ENCODE data around the gene CST7. TPM values are rescaled to one million over a fixed set of nuclear protein-coding genes. Genes with fewer than 3 reads are reported as not detected.

CST7 gene
- total and polyA plus RNA-seq, 10 of the 15 experiments (the other 5 are each of a cell fraction or from before 2014, with no cell fraction given) = 0.69 TPM; not detected in 9

DNA sequence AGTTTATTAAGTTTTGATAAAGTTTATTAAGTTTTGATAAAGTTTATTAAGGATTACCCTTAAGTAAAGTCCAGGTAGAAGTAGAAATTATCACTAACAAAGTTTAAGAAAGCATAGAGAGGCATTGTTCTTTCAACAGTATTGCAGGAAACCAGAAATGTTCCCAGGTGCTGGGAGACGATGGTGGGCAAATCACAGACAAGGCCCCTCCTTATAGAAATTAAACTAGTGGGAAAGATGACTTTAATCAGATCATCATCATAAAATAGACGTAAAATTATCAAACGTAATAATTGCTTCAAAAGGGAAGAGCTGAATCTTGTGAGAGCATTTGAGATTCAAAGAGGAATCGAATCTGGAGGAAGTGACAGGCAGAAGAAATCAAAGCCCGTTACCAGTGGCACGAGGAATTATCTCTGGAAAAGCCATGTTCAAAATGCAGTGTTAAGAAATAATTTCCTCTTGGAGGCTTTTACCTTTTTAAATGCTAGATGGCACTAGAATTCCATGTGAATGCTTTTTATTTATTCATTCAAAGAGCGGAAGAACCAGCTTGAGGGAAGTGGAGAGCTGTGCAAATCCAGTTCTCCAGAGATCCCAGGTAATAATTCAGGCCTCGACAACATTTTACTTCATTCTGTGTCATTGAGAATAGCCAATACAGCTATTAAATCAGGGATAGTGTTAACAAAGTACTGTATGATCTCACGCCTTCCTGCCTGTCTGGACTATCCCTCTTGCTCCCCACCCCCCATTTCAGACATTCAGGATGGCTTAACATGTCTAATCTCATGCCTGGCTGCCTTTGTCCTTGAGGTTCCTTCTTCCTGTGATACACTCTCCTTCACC is 44.5 kb downstream of the CST7 start:
- Histone ChIP-seq H3K4me3 (peak overlapping the region; percentile 87), H3K9me3 (replicated peaks; ENCODE audit: control insufficient read depth, insufficient read depth, low read length) (no peaks in the 10 kb centered on the region), H3K36me3 (ENCODE audit: control insufficient read depth in 2 of 2, insufficient read depth in 2 of 2, low read length in 1 of 2) (no peaks in the 10 kb centered on the region), H4K20me1 (ENCODE audit: control insufficient read depth, insufficient read depth) (no peaks in the 10 kb centered on the region), H3K4me1 (ENCODE audit: control insufficient read depth, insufficient read depth, low read length) (peaks cover 7% of the 10 kb centered on the region; the same call in 1 of the 2 replicates), H3K27ac (ENCODE audit: control insufficient read depth, insufficient read depth) (peak overlapping the region; percentile 77), H3K27me3 (replicated peaks in 1 of 2; ENCODE audit: control insufficient read depth in 2 of 2, insufficient read depth in 2 of 2, low read length in 1 of 2) (no peaks in the 10 kb centered on the region), H3K9ac (ENCODE audit: control insufficient read depth, insufficient read depth, low read length) (peak overlapping the region; percentile 84), H2AFZ (ENCODE audit: control insufficient read depth, low read depth, low read length) (no peak overlapping the region; the same call in 1 of the 2 replicates), H3K79me2 (ENCODE audit: control insufficient read depth, insufficient read depth, low read length) (peaks cover 29% of the 10 kb centered on the region), H3K4me2 (ENCODE audit: control insufficient read depth, insufficient read depth) (peak overlapping the region; percentile 90)
- ChIA-PET CTCF (interaction anchor here (0.6 to 13.8 kb wide), 17 partner anchors 10 to 414 kb away, joined by 3 to 244 read pairs (median 5); partner anchors contain the start of genes ACSS1, GINS1 and PYGB), SMC1A (ENCODE audit: uncharacterized antibody, unreplicated experiment) (interaction anchor here (0.6 to 4.8 kb wide), 13 partner anchors 8 to 405 kb away, joined by 3 to 116 read pairs (median 4); partner anchors contain the start of gene ACSS1), RAD21 (ENCODE audit: unreplicated experiment) (interaction anchor here (0.9 to 4.7 kb wide), 7 partner anchors 43 to 406 kb away, joined by 3 to 87 read pairs (median 6); partner anchors contain the start of gene ACSS1), POLR2A (interaction anchor here (0.6 to 1.2 kb wide), 6 partner anchors 59 to 201 kb away, joined by 3 to 6 read pairs (median 4); partner anchors contain the start of gene ACSS1)
- no peak for FAIRE-seq
- TF ChIP-seq RAD21 (IDR thresholded peaks at IDR 0.05; ENCODE audit: insufficient read depth, low read depth, low read length) (peak; percentile 38; the same call in 1 of the 2 replicates), CTCF (IDR thresholded peaks at IDR 0.05 in 2 of 3, conservative IDR thresholded peaks at IDR 0.05 in 1 of 3; ENCODE audit: control insufficient read depth in 2 of 3, extremely low read depth in 1 of 3, insufficient read depth in 1 of 3, low read depth in 3 of 3, low read length in 3 of 3) (peak in 2 of 3 experiments; percentile 15 to 40; a peak in 2 of 6 replicates), WRNIP1 (IDR thresholded peaks at IDR 0.05; ENCODE audit: borderline replicate concordance, low read depth, low read length) (no peak), ZNF384 (IDR thresholded peaks at IDR 0.05; ENCODE audit: borderline replicate concordance, low read depth, low read length) (no peak)
- WGBS (ENCODE audit: insufficient coverage, insufficient replicate concordance, low lambda C conversion rate, missing lambda C conversion rate) = 47% methylated on average over 9 of the region's 9 CpGs
- intact Hi-C loops (cut with micrococcal nuclease; ENCODE audit: unreplicated experiment) (no loop called here), in situ Hi-C loops (cut with MboI) (loop anchor here (5.0 kb wide), 2 partner anchors 69 to 184 kb away; no protein-coding TSS in a partner anchor)
- no peak for DNase-seq (ENCODE audit: low read depth, low spot score)
- ATAC-seq = no peak
- BruUV-seq (replicated peaks) = no TSS peak
